AG04449 (cell line): ENCODE measurements around the gene MTX2.

ENCODE experiments used
- CTCF ChIA-PET: fragments of 350-600 bp; formaldehyde crosslinking; extraction: SDS; loops from one replicate; lab custom pipeline; 2021; ENCODE audit warnings: antibody characterized with exemption; lab: Yijun Ruan, JAX
- POLR2A ChIA-PET: fragments of 400-600, 350-600 bp; formaldehyde crosslinking; extraction: SDS; loops from one replicate; lab custom pipeline; 2020; ENCODE audit warnings: antibody characterized with exemption, inconsistent platforms; lab: Yijun Ruan, JAX
- DNase-seq: peaks from one replicate; pipeline ENCODE4 v3.0.0-alpha.2; 2010; ENCODE audit warnings: low read depth, low spot score
- H3K4me3 ChIP-seq: 2 replicates; pipeline ENCODE4 v1.5.1; 2011; ENCODE audit warnings: low read depth, mild to moderate bottlenecking, control low read depth, low read length
- TF ChIP-seq, protein P1 (sequence below): IDR thresholded peaks from one replicate; pipeline ENCODE4 v1.5.1; 2011; ENCODE audit warnings: mild to moderate bottlenecking, moderate library complexity, low read length, control low read depth, inconsistent platforms; ENCODE audit not compliant: insufficient read depth; ENCODE audit errors: missing control alignments

The MTX2 gene

DNA sequence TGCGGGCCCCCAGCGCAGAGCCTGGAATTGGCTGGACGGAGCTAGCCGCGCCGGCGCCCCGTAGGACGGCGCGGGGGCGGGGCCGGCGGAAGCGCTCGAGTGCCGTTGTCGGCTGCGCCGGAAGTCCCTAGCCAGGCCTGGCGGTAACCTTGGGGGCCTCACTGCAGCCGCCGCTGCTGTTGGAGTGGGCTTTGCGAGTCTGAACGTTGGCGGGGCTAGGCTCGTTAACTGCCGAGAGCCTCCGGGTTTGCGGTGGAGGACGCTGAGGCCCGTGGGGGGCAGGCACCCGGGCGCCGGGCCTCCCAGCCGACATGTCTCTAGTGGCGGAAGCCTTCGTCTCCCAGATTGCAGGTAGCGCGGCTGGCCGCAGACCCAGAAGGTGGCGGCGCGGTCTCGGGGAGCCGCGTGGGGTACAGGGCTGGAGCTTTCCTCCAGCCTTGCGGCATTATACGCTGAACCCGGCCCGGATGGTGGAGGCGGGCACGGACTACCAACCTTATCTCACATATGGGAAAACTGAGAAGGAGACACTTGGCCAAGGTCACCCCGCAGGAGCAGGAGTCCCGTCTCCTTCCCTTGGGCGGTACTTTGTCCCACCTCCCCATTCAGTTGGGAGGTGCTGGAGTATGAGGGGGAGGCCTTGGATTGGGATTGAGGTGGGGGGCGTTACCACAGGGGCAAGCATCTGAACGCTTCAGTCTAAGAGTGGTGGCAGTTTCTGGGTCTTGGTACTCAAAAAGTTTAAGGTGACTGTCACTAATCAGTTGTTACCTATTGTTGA lies at the start of gene MTX2:
Gene MTX2 (plus strand): TSS at position 124 of the 781 bp plus-strand sequence. CDS start 188 bp downstream, at position 312.
- DNase-seq, result no peak
- TF ChIP-seq, protein P1, sequence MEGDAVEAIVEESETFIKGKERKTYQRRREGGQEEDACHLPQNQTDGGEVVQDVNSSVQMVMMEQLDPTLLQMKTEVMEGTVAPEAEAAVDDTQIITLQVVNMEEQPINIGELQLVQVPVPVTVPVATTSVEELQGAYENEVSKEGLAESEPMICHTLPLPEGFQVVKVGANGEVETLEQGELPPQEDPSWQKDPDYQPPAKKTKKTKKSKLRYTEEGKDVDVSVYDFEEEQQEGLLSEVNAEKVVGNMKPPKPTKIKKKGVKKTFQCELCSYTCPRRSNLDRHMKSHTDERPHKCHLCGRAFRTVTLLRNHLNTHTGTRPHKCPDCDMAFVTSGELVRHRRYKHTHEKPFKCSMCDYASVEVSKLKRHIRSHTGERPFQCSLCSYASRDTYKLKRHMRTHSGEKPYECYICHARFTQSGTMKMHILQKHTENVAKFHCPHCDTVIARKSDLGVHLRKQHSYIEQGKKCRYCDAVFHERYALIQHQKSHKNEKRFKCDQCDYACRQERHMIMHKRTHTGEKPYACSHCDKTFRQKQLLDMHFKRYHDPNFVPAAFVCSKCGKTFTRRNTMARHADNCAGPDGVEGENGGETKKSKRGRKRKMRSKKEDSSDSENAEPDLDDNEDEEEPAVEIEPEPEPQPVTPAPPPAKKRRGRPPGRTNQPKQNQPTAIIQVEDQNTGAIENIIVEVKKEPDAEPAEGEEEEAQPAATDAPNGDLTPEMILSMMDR, result peak; percentile 0
- H3K4me3 ChIP-seq, result peak within 1 kb of the TSS; percentile 86
- ChIA-PET CTCF (interaction anchor here (1.0 to 2.0 kb wide), 2 partner anchors 129 to 186 kb away, joined by 4 to 10 read pairs; no protein-coding TSS in a partner anchor), POLR2A (no interaction called here)

DNA sequence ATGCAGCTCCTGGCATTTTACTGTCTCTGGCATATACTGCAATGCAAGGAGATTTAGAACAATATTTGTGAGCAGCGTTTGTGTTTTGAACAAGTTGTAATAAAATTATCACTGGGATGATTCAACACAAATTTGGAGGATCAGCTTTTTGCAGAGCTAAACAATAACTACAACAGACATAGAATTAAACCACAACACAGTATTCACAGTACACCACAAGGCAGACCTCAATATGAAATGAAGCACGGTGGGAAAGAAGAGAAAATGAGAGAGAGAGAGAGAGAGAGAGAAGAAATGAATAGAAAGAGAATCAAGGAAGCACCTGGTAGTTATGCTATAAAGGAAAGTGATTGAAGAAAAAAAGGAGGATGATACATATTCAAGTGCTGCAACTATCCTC lies 41.4 kb upstream of the MTX2 start:
- TF ChIP-seq, protein P1, result no peak
- ChIA-PET POLR2A (no interaction called here), CTCF (interaction anchor here (1.2 kb wide), 1 partner anchor 88 kb away, joined by 4 read pairs; no protein-coding TSS in a partner anchor)
- H3K4me3 ChIP-seq, result no peak overlapping the region
- DNase-seq, result no peak

DNA sequence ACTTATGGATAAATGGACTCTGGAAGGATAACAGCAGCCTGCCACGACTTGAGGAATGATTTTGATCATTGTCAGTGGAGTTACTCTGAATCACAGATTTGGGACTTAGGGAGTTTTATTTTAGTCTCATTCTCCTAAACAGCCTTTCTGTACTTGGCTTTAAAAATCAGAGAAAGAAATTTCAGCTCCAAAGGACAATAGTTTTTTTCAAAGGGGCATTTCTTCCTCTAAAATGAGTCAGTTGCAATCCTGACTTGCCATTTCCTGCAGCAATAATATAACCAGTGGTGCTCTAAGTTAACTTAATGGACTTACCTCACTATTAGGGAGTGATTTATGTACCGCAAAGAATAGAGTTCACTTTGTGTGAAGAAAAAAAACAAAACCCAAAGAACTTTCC lies 35.1 kb upstream of the MTX2 start:
- CTCF ChIA-PET, result interaction anchor here (1.5 kb wide), 1 partner anchor 13 kb away, joined by 5 read pairs; no protein-coding TSS in a partner anchor
- POLR2A ChIA-PET, result no interaction called here

DNA sequence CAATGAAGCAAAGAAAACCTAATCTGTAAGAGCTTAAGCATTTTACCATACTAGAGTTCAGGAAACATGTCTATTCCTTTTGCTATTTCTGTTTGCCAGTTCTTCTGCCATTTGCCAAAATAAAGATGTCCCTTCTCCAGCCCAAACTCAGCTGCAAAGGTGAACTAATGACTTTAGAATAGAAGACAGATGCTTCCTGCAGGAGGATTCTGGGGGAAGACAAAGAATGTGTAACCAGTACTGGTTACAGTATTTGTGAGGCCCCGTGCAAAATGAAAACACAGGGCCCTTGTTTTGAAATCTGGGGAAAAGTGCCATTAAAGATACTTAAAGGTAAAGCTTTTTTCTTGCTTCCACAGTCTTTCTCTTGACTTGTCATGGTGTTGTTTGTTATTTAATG lies 34.3 kb upstream of the MTX2 start:
- ChIA-PET POLR2A (no interaction called here), CTCF (interaction anchor here (0.8 to 1.5 kb wide), 2 partner anchors 12 to 56 kb away, joined by 3 to 5 read pairs; no protein-coding TSS in a partner anchor)
- DNase-seq, result no peak
- no peak overlapping the region for H3K4me3 ChIP-seq
- TF ChIP-seq, protein P1, result no peak

More for the DNA sequence above, 35.1 kb upstream of the MTX2 start:
- DNase-seq, result no peak
- no peak overlapping the region for H3K4me3 ChIP-seq
- TF ChIP-seq, protein P1, result no peak

DNA sequence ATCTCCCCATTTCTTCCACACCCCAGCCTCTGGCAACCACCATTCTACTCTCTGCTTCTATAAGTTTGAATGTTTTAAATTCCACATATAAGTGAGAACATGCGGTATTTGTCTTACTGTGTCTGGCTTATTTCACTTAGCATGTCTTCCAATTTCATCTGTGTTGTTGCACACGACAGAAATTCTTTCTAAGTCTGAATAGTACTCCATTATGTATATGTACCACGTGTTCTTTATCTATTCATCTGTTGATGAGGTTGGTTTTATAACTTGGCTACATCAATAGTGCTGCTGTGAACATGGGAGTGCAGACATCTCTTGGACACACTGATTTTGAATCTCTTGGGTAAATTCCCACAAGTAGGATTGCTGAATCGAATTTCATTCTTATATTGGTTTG lies 31.8 kb upstream of the MTX2 start:
- ChIA-PET CTCF (no interaction called here), POLR2A (no interaction called here)
- no peak overlapping the region for H3K4me3 ChIP-seq
- TF ChIP-seq, protein P1, result no peak
- DNase-seq, result no peak

DNA sequence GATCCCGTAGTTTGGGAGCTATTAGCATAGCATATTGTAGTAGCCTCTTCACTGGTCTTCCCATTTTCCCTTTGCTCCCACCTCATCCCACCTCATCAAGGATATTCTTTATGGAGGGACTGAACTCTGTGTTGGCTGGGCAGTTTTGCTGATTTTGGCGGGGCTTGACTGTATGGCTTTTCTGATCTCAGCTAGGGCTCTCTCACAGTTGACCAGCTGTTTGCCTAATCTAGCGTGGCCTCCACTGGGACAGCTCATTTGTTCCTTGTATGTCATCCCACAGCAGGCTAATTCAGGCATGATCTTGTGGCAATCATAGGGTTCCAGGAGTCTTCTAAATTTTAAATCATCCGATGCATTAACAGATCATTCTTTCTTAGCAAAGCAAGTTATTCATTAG lies 30.2 kb upstream of the MTX2 start:
- ChIA-PET CTCF (interaction anchor here (1.2 kb wide), 1 partner anchor 216 kb away, joined by 6 read pairs; no protein-coding TSS in a partner anchor), POLR2A (no interaction called here)
- TF ChIP-seq, protein P1, result no peak

More for the DNA sequence above, 30.2 kb upstream of the MTX2 start:
- no peak overlapping the region for H3K4me3 ChIP-seq
- no peak for DNase-seq
